Measurements from ENCODE around the gene GYS1. TPM values are rescaled to one million over a fixed set of nuclear protein-coding genes. Genes with fewer than 3 reads are reported as not detected.

GYS1 gene
- total RNA-seq, 4 donors from 2014 or later, result 28.8 to 42.0 (median 31.0) TPM

- Histone ChIP-seq H3K27me3 (no peaks in the 10 kb centered on the region), H3K4me3 (no peak overlapping the region), H3K36me3 (peaks cover 0 to 84% (median 2%) of the 10 kb centered on the region in 3 donors), H3K27ac (peak overlapping the region in 1 of 4 donors; percentile 59), H3K4me1 (peaks cover 0 to 42% (median 18%) of the 10 kb centered on the region in 4 donors), H3K9me3 (no peaks in the 10 kb centered on the region)
- no peak for DNase-seq (ENCODE audit: low spot score in 2 of 2)
- TF ChIP-seq CTCF (IDR thresholded peaks at IDR 0.05), result no peak
- TF ChIP-seq EP300 (IDR thresholded peaks at IDR 0.05), result no peak
- TF ChIP-seq POLR2A (IDR thresholded peaks at IDR 0.05), result no peak
- WGBS, 2 donors, result 83% methylated on average over 23 of the region's 23 CpGs
Observed at GRCh38 chr19:48970139-48970766, 22.9 kb downstream of the GYS1 start.

- WGBS, 2 donors, result 92% methylated on average over 45 of the region's 45 CpGs
- H3K4me1 ChIP-seq, result peaks cover 0 to 46% (median 21%) of the 10 kb centered on the region in 4 donors
- H3K27me3 ChIP-seq, result no peaks in the 10 kb centered on the region
- H3K27ac ChIP-seq, result no peak overlapping the region
- H3K4me3 ChIP-seq, result no peak overlapping the region
- DNase-seq (ENCODE audit: low spot score in 2 of 2), result no peak
- no peaks in the 10 kb centered on the region for H3K9me3 ChIP-seq
- peaks cover 0 to 76% (median 2%) of the 10 kb centered on the region in 3 donors for H3K36me3 ChIP-seq
- no peak for TF ChIP-seq CTCF (IDR thresholded peaks at IDR 0.05)
- no peak for TF ChIP-seq EP300 (IDR thresholded peaks at IDR 0.05)
- no peak for TF ChIP-seq POLR2A (IDR thresholded peaks at IDR 0.05)
Observed at GRCh38 chr19:48969276-48970138, 23.6 kb downstream of the GYS1 start.

GRCh38 chr19:48968813-48969218, 24.3 kb downstream of the GYS1 start:
- H3K4me1 ChIP-seq, result peaks cover 0 to 53% (median 28%) of the 10 kb centered on the region in 4 donors
- H3K4me3 ChIP-seq, result no peak overlapping the region
- no peak for DNase-seq (ENCODE audit: low spot score in 2 of 2)
- WGBS, 2 donors, result 66 to 81% methylated on average over 8 to 13 of the region's 15 CpGs
- peaks cover 0 to 69% (median 2%) of the 10 kb centered on the region in 3 donors for H3K36me3 ChIP-seq
- H3K27ac ChIP-seq, result peak overlapping the region in 1 of 4 donors; percentile 97
- no peaks in the 10 kb centered on the region for H3K27me3 ChIP-seq
- no peak for TF ChIP-seq POLR2A (IDR thresholded peaks at IDR 0.05)
- TF ChIP-seq EP300 (IDR thresholded peaks at IDR 0.05), result no peak
- no peak for TF ChIP-seq CTCF (IDR thresholded peaks at IDR 0.05)
- H3K9me3 ChIP-seq, result no peaks in the 10 kb centered on the region

- no peak for DNase-seq (ENCODE audit: low spot score in 2 of 2)
- H3K27ac ChIP-seq, result peak overlapping the region; percentile 2 to 97 (median 62)
- H3K9me3 ChIP-seq, result no peaks in the 10 kb centered on the region
- H3K4me1 ChIP-seq, result peaks cover 0 to 59% (median 33%) of the 10 kb centered on the region in 4 donors
- H3K4me3 ChIP-seq, result no peak overlapping the region
- no peaks in the 10 kb centered on the region for H3K27me3 ChIP-seq
- WGBS, 2 donors, result 50 to 65% methylated on average over 4 of the region's 4 CpGs
- H3K36me3 ChIP-seq, result peaks cover 0 to 63% (median 2%) of the 10 kb centered on the region in 3 donors
- no peak for TF ChIP-seq EP300 (IDR thresholded peaks at IDR 0.05)
- TF ChIP-seq CTCF (IDR thresholded peaks at IDR 0.05), result no peak
- TF ChIP-seq POLR2A (IDR thresholded peaks at IDR 0.05), result no peak
Observed at GRCh38 chr19:48968179-48968661, 24.9 kb downstream of the GYS1 start.

Measured in tibial nerve (tissue), 4 donors.